GM19455 (cell line): Measurements from ENCODE around the gene COL27A1.
"Not testable (repeated sequence)": the region's sequence is repeated elsewhere in the genome, so short reads cannot be mapped to it uniquely, and the experiment has no call there.

ENCODE experiments used
- ATAC-seq: cut with Tn5 transposase; IDR thresholded peaks from one replicate; pipeline ENCODE4 v1.9.1; 2021; ENCODE audit not compliant: unreplicated experiment

COL27A1 gene

DNA sequence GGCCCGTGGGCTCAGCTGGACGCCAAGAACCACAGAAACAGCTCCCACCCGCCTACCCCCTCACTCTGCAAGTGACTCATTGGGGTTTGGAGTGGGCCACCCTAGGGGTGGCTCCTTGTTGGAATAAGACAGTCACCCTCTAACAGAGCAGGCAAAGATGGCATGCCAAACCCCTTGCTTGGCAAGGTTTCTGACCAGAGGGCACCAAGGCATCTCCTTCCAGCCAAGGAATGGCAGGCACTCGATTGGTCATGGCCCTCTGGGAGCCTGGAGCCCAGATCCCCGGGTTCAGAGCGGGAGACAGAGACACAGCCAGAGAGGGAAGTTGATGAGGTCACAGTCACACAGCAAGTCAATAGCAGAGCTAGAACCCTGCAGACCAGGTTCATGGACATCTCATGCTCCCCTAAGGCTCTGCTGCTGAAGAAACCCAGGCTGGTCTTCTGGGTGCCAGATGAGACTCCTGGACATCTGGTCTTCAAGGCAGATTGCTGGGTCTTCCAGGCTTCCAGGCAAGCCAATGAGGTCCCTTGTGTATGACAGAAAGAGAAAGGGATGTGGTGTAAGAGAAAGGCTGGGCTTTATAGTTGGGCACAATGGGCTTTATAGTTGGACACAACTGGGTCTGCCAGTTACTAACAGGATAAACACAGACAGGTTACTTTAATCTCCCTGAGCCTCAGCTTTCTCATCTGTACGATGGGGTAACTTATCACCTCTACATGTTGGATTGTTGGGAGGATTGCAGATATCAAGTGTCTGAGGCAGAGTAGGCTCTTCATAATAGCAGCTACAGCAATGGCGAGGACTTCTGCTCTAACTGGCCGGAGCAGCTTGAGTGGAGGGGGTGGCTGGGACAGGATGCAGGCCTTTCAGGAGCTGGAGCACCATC is 33.0 kb upstream of the COL27A1 start:
- ATAC-seq, result no peak

DNA sequence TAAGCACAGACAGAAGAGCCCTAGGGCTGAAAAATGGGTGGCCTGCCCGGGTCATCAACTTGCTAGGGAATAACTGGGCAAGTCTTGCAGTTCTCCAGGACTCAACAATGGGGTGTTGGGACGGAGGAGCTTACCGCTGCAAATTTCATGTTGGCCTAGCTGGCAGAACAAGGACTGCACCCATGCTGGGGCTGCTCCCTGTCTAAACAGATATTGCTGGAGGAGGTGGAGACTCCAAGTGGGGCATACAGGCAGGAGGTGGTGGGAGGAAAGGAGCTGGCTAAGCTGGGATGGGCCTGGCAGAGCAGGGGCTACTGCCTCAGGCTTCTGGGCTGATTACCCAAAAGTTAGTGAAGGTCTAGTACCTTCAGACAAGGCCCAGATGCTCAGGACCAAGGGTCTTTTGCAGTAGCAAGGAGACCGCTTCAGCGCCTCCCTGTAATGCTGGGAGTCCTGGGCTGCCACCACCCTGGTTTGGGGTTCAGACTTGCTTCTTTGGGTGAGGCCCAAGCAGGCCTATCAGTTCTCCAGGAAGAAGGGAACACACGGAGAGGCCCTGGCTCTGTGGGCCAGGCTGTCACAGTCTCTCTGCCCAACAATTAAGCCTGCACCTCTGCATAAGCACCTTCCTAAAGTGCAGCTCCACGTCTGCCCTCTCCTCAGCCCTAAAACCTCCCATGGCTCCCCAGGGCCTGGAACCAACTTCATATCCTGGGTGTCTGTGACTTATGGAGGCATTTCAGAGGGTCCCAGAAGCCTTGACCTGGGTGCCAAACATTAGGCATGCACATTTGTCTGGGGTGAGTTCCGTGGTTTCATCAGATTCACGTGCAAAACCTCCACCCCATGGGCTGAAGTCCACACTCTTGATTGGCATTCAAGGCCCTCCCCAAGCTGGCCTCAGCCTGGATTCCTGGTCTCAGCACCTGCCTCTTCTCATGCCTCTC is 32.0 kb upstream of the COL27A1 start:
- ATAC-seq, result no peak

DNA sequence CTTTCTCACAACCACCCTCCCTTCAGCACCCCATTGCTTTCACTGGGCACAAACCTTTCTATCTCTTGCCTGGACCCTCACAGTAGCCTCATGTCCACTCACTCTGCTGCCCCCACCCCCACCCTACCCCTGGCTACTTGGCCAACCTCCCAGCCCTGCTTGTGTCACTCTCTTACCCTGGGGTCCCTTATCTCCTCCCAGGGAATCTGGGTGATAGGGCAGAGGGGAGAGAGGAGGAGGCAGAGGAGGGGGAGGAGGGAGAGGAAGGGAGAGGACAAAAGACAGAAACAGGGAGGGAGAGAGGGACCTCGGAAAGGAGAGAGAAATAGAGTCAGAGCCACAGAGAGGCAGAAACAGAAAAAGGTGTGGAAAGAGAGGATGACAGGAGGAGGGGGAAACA is 31.2 kb upstream of the COL27A1 start:
- ATAC-seq, result no peak

DNA sequence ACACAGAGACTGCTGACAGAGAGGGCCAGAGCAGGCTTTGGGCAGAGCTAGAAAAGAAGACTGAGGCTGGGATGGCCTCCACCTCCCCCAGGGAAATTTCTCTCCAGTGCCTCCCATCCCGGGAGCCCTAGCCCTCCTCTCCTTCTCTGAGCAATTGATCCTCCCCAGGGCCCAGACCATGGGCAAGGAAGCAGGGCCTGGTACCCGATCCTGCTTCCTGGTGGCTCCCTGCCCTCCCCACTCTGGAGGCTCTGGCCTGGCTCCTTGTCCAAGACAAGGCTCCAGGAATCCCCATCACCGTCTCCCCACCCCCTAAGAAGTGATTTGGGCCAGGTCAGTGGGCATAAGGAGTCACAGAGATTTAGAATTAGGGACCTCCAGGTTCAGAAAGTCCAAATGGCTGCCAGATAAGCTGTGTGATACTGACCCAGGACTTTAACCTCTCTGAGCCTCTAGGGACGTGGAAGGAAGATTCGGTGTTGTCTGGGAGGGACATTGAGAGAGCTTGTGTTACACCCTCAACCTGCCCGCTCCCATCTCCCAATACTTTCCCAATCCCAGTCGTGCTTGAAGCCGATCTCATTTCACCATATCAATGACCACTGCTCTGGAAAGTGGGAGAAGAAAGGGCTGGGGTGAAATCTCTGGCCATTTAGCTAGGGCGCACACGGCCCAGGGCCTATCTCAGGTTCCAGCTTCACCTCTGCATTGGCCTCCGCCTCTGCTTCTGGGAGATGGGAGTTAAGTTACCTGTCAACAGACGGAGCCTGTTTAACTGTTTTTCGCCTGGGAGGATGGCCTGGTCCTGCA is 30.5 kb upstream of the COL27A1 start:
- no peak for ATAC-seq

DNA sequence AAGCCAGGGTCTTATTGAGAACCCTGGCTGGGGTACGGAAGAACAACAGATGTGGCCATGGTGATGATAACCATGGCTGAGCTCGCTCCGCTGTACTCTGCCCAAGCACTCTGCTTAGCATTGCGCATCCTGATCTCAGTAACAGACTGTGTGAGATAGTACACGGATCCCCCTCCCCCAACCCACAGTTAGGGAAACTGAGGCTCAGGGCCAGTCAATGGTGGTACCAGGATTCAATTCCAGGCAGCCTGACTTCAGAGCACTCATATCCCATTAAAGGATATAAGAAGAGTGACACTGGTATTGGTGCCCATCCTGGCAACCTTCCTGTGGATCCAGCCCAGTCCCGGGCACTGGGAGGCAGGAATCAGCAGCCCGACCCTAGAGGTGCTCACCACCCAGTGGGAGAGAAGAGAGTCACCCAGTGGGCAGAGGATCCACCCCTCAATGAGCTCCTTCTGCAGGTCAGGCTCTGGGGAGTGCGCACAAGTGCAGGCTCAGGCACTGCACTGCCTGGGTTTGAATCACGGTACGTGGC is 29.8 kb upstream of the COL27A1 start:
- ATAC-seq, result no peak

DNA sequence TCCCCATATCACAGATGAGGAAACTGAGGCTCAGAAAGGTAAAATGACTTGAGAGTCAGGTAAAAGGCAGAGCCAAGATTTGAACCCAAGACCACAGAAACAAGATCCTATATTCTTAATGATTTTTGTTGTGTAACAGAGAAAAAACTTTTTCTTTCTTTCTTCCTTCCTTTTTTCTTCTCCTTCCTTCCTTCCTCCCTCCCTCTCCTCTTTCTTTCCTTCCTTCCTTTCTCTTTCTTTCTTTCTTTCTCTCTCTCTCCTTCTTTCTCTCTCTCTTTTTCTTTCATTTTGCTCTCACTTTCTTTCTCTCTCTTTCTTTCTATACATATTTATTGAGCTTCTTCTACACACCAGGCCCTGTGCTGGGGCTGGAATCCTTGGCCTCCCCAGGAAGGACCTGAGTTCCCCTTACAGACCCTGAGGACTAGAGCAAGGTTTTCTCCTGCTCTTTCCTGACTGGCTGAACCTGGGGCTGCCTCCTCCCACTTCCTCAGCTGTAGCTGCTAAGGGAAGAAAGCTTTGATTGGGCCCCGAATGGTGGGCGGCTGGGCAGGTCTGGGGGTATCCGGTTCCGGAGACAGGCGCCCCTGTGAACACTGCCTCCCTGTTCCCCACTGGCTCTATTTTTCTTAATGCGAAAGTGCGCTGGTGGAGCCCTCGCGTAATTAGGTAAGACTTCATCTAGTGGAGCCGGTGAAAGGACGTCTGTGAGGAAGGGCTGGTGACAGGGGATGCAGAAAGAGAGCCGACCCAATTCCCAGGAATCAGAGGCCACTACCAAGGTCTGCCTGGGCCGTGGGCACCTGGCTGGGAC is 28.9 kb upstream of the COL27A1 start:
- ATAC-seq, result no peak

DNA sequence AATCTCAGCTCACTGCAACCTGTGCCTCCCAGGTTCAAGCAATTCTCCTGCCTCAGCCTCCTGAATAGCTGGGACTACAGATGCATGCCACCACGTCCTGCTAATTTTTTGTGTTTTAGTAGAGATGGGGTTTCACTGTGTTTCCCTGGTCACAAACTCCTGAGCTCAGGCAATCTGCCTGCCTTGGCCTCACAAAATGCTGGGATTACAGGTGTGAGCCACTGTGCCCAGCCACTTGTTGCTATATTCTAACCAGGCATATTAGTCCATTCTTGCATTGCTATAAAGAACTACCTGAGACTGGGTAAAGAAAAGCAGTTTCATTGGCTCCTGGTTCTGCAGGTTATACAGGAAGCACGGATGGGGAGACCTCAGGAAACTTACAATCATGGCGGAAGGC is 26.6 kb upstream of the COL27A1 start:
- not testable (repeated sequence) for ATAC-seq

DNA sequence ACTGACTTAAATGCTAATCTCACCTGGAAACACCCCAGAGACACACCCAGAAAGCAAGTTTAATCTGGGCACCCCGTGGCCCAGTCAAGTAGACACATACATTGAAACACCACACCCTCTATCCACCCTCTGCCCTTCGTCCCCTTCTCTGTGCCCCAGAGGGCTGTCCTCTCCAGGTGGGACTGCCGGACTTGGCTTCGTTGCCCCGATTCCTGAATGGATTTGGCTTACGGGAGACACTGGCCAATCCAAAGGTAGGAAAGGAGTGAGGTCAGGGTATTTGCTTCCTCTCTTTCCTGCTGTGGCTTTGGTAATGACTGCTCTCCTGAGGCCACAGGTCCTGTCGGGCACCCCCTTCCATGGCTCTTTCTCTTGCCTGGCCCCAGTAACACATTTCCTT is 25.2 kb upstream of the COL27A1 start:
- ATAC-seq, result no peak

DNA sequence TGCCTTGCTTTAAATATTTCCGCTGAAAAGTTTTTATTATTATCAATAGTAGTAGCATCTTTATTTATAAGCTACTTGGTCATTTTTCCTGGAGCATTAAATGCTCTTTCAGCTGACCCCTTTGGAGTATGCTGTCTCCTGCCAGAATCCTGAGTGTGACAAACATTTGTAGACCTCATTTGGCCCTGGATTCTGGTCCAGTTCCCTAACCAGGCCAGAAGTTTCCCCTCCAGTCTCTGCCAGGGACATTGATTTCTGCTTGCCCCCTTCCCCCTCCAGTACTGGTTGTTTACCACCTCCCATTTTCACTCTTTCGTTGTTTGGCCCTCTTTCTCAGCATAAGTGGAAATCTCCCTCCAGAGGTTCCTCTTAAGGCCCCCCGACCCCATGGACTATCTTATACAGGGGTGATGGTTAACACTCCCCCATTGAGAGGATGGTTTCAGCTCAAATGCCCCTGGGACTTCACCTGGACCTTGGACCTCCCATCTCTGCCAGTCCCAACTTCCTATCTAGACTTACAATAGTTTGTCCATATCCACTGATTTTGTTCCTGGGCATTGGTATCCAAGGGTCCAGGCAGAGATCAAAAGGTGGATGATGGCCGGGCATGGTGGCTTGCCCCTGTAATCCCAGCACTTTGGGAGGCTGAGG is 24.6 kb upstream of the COL27A1 start:
- ATAC-seq, result no peak

DNA sequence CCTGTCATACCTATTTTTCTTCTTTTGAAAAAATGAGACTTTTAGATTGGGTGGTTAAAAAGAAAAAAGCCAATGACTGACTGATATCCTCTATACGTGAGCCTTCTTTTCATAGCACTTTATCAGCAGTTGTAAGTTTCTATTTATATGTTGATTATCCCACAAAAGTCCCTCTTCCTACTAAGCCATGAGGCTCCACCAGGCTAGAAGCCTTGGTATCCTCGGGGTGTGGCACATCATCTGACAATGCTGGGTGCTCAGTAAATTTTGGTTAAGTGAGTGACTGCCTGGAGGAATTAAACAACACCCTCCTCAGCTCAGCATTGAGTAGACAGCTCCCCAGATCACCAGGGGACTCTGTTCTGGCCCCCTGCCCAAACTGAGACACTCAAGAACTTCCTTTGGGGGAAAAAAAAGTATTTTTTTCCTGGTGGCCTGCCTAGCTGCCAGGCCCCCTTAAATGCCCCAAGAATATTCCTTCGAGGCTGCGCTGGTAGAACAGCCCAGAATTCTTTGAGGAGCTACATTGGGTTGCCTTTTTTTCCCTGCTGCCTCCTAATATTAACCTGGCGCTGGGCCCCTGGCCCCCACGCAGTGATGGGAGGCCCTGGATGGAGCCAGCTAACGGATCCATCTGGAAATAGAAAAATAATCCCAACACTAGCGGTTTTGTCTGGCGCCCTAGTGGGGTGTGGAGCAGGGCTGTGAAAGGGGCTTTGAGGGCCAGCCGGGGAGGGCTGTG is 23.4 kb upstream of the COL27A1 start:
- ATAC-seq, result no peak

DNA sequence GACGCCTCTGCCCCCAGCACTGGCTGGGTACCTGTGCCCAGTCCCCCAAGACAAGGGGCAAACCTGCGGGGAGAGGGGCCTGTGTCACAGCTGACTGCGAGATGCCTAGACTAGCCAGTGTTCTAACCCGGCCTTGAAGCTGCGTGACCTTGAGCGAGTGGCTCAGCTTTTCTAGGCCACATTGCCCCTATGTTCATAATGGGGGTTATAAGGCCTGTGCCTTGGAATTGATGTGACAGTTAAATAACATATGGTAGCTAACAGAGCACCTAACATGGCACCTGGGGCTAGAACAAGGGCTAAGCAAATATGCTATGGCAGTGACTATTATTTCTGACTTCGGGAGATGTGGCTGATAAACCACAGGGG is 22.8 kb upstream of the COL27A1 start:
- ATAC-seq, result no peak

DNA sequence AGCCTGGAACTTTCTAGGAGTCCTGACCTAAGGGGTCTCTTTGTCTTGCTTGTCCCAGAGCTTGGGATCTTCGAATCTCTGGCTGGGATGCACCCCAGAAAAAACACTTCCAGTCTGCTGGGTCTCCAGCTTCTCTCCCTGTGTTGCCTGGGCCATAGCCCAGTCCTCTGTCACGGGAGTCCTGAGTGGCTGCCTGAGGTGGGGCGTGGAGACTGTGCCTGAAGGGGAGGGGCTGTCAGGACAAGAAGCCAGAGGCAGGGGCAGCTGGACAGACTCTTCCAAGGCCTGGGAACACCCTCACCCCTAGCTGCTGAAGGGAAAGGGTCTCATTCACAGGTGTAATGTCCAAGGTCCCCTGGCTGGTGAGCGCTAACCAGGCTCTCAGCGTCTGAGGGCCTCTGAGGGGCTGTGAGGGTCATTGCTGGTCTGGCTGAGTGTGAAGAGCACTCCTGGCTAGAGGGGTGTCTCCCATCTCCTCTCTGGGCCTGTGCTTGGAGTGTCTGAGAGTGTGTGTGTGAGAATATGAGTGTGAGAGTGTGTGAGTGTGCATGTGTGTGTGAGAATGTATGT is 20.4 kb upstream of the COL27A1 start:
- ATAC-seq, result no peak

DNA sequence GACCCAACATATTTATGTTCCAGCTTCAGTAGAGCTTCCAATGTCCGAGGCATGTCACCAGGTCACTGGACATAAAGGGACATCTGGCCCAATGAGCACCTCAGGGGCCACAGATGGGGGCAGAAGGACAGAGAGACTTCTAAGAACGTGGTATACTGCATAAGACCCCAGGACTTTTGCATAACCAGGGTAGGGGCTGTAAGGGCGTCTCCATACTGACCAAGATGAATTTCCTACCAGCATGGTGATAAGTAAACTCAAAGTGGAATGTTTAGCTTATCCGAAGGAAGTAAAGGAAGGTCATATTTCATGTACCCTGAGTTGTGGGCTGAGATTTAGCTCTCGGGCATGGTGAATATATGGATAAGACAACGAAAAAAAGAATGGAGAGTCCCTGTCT is 17.5 kb upstream of the COL27A1 start:
- ATAC-seq, result no peak

DNA sequence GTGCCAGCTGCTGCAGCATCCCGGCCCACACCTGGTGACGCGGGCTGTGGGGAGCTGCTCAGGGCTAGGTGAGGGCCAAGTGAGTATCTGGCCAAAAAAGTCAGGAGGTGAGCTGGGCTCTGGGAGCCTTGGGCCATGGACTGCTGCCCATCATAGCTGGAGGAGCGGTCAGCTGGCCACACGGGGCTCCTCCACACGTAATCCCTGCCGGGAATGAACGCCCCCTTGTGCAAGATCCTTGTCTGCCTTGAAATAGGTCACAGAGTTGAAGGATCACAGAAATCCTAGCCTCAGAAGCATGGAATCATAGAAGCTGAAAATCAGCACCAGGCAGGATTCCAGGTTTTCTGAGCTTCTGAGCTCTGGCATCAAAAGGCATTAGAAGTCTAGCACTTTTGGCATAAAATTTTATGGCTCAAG is 16.8 kb upstream of the COL27A1 start:
- ATAC-seq, result no peak

DNA sequence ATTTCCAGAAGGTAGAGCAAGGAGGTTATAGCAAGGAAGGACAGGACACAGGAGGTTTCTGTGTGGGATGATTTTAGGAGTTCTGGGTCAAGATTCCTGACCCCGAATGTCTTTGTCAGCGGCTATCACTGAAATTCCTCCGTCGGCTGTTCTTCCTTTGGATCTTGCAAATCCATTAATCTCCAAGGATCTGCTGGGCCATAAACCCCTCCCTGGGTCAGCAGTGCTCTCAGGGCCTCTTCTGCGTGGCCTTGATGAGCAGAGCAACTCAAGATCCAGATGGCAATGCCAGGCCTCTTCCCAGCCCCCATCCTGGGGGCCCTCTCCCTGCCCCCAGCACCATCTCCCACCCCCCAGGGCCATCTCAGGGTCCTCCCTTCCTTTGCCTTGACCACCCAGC is 16.3 kb upstream of the COL27A1 start:
- no peak for ATAC-seq

DNA sequence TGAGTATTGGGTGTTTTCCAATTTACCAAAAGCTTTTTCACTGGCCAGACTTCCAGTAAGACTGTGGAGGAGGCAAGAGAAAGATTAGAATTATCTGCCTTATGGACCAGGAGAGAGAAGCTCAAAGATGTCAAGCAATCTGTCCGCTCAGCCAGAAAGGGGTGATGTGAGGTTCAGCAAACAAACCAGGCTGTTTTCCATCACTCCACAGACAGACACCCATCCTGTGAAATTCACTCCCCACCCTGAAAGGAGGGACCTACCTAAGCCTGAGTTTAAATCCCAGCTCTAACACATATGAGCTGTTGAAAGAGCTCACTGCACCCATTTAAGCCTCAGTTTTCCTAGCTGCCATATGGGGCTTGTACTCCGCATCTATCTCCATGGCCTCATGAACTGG is 14.9 kb upstream of the COL27A1 start:
- ATAC-seq, result no peak

DNA sequence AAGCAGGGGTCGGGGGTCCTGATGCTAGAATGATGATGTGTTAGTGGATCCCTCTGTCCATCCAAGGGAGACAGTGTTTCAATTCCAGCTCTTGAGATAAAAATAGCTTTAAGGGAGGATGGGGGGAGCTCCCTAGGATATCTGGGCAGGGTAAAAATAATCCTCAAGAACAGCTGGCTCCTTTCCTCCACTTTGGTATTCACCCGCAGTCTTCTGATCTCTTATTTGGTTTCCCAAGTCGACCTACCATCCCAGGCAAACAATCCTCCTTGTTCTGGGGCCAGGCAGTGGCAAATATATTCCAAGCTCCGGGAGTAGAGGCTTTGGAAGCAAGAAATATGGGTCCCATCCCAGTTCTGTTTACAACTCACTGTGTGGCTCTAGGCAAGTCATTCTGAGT is 14.5 kb upstream of the COL27A1 start:
- ATAC-seq, result no peak

DNA sequence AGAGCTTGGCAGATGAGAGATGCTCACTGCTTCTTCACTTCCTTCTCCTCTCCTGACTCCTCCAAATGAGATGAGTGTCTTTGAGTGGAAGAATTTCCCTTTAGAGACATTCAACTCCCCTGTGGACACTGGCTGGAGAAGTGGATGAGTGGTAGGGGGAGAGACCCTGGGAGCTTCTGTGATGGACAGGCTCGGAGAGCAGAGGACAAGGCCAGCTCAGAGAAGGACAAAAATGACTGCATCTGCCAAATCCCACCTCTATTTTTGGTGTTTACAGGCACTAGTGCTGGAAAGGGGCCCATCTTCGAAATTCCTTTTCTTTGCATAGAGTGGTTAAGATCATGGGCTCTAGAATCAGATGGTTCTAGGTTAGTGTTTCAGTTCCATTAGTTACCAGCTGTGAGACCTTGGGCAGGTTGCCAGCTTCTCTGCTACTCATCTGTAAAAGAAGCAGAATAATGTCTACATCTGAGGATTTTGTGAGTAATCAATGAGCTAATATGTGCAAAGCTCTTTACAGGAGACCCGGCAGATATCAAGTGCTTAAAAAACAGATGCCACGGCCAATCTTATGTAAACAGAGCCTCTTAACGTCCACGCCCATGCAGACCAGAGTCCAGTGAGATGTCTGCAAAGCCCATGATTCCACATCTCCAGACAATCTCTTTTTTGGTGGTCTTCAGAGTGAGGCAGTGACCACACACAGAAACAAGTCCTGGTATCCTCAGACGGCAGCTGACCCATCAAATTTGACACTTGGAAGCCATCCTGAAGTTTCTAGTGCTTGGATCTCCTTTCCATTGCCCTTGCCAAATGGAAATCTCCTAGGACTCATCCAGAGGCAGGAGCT is 13.6 kb upstream of the COL27A1 start:
- no peak for ATAC-seq
